HG02588 (cell line): ENCODE results near the gene SLC44A3.

ENCODE experiments used
- ATAC-seq: cut with Tn5 transposase; IDR thresholded peaks from one replicate; pipeline ENCODE4 v1.9.1; 2021; ENCODE audit warnings: mild to moderate bottlenecking, moderate library complexity; ENCODE audit not compliant: unreplicated experiment

SLC44A3 gene

GRCh38 chr1:94801919-94802546 is 18.1 kb upstream of the SLC44A3 start:
- ATAC-seq, result no peak

- no peak for ATAC-seq
Measured at GRCh38 chr1:94803106-94803505, 17.1 kb upstream of the SLC44A3 start.

- ATAC-seq, result no peak
Measured at GRCh38 chr1:94803517-94804441, 16.4 kb upstream of the SLC44A3 start.

- ATAC-seq, result no peak
Measured at GRCh38 chr1:94804442-94804837, 15.7 kb upstream of the SLC44A3 start.

- ATAC-seq, result no peak
Measured at GRCh38 chr1:94805912-94806311, 14.2 kb upstream of the SLC44A3 start.

- ATAC-seq, result no peak
Measured at GRCh38 chr1:94806441-94806871, 13.7 kb upstream of the SLC44A3 start.

- no peak for ATAC-seq
Measured at GRCh38 chr1:94807742-94808491, 12.2 kb upstream of the SLC44A3 start.

GRCh38 chr1:94808669-94809068 is 11.5 kb upstream of the SLC44A3 start:
- no peak for ATAC-seq

GRCh38 chr1:94812985-94813384 is 7.2 kb upstream of the SLC44A3 start:
- no peak for ATAC-seq

GRCh38 chr1:94816030-94816429 is 4.1 kb upstream of the SLC44A3 start:
- ATAC-seq, result no peak

- no peak for ATAC-seq
Measured at GRCh38 chr1:94817712-94818111, 2.4 kb upstream of the SLC44A3 start.

- ATAC-seq, result no peak
Measured at GRCh38 chr1:94819238-94819944, 766 bp upstream of the SLC44A3 start.

- ATAC-seq, result no peak
Measured at GRCh38 chr1:94820936-94821335, 779 bp downstream of the SLC44A3 start.

- ATAC-seq, result no peak
Measured at GRCh38 chr1:94821636-94822305, 1.6 kb downstream of the SLC44A3 start.

GRCh38 chr1:94823116-94823515 is 3.0 kb downstream of the SLC44A3 start:
- no peak for ATAC-seq

GRCh38 chr1:94825936-94826335 is 5.8 kb downstream of the SLC44A3 start:
- no peak for ATAC-seq

GRCh38 chr1:94827434-94827833 is 7.3 kb downstream of the SLC44A3 start:
- ATAC-seq, result no peak

GRCh38 chr1:94828251-94828650 is 8.1 kb downstream of the SLC44A3 start:
- ATAC-seq, result no peak

GRCh38 chr1:94831641-94832040 is 11.5 kb downstream of the SLC44A3 start:
- no peak for ATAC-seq

GRCh38 chr1:94832446-94832845 is 12.3 kb downstream of the SLC44A3 start:
- no peak for ATAC-seq
